Measurements from ENCODE around the gene TIE1.

DNA sequence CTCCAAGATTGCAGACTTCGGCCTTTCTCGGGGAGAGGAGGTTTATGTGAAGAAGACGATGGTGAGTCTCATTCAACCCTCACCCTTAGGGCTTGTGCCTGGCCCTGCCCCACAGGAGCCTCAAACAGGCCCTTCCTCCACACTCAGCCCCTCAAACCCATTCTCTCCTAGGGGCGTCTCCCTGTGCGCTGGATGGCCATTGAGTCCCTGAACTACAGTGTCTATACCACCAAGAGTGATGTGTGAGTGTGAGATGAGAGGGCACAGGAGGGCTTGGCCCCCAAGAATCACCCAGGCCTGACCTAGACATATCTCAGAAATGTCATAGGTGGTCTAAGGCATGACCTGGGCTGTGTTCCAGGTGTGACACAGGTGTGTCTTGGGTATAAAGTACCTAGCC is 18.5 kb downstream of the TIE1 start:
- TF ChIP-seq, protein P1, sequence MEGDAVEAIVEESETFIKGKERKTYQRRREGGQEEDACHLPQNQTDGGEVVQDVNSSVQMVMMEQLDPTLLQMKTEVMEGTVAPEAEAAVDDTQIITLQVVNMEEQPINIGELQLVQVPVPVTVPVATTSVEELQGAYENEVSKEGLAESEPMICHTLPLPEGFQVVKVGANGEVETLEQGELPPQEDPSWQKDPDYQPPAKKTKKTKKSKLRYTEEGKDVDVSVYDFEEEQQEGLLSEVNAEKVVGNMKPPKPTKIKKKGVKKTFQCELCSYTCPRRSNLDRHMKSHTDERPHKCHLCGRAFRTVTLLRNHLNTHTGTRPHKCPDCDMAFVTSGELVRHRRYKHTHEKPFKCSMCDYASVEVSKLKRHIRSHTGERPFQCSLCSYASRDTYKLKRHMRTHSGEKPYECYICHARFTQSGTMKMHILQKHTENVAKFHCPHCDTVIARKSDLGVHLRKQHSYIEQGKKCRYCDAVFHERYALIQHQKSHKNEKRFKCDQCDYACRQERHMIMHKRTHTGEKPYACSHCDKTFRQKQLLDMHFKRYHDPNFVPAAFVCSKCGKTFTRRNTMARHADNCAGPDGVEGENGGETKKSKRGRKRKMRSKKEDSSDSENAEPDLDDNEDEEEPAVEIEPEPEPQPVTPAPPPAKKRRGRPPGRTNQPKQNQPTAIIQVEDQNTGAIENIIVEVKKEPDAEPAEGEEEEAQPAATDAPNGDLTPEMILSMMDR (IDR thresholded peaks at IDR 0.05), result no peak
- no peak for TF ChIP-seq POLR2A (IDR thresholded peaks at IDR 0.05)
